GM21423 (cell line): ENCODE results near the gene MAPK4.
"Not testable (repeated sequence)": the region's sequence is repeated elsewhere in the genome, so short reads cannot be mapped to it uniquely, and the experiment has no call there.

Experiments
- ATAC-seq: cut with Tn5 transposase; IDR thresholded peaks from one replicate; pipeline ENCODE4 v1.9.1; 2021; ENCODE audit warnings: mild to moderate bottlenecking, moderate library complexity; ENCODE audit not compliant: unreplicated experiment

MAPK4 gene

DNA sequence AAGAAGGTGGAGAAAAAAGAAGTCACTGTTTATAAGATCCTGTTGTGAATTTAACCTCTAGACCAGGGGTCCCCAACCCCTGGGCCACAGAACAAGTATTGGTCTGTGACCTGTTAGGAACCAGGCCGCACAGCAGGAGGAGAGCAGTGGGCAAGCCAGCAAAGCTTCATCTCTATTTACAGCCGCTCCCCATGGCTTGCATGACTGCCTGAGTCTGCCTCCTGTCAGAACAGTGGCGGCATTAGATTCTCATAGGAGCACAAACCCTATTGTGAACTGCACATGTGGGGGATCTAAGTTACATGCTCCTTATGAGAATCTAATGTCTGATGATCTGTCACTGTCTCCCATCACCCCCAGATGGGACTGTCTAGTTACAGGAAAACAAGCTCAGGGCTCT is 13.3 kb downstream of the MAPK4 start:
- ATAC-seq: not testable (repeated sequence)

DNA sequence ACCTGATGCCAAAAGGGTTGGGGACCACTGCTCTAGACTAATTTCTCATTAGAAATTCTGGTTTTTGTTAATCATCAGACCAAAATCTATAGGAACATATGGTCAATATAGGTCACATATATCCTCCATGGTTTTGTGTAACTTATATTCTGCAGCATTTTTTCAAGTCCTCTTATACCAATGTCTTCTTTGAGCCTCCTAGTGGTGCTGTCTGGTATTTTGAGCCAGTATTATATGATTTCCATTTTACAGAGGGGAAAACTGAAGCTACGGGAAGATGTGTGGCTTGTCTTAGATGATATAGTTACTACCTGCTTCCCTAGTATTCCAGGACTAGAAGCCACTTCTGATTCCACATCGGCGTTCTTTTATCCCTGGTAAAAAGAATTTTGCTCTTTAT is 13.8 kb downstream of the MAPK4 start:
- no peak for ATAC-seq

DNA sequence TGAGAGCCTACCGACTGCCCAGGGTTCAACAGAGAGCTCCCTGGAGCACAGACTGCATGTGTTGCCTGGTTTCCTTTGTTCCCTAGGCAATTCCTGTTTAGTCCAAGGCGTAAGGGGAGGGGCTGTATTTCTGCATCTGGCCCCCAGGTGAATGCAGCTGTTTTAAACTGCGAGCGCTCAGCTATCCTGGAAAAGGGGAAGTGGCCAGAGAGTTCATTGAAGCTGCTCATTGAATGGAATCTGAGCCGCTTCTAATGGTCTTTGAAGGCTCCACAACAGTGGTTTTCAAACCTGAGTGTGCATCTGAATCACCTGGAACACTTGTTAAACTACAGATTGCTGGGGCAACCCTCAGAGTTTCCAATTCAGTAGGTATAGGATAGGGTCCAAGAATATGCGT is 18.1 kb downstream of the MAPK4 start:
- no peak for ATAC-seq

DNA sequence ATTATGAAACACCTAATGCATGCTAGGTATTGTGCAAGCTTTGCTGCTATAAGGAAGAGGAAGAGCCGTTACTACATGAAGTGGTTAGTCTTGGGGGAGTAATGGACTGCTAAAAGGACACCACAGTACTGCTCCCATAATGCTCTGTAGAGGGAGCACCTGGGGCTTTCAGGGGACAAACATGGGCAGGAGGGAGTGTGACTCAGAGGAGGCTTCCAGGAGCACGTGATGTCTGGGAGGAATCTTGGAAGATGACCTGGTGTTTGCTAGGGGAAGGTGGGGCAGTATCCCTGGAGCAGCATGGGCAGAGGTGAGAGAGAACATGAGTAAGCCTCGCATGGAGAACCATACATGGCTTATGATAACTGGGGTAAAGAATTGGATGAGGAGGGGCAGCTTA is 18.8 kb downstream of the MAPK4 start:
- no peak for ATAC-seq

DNA sequence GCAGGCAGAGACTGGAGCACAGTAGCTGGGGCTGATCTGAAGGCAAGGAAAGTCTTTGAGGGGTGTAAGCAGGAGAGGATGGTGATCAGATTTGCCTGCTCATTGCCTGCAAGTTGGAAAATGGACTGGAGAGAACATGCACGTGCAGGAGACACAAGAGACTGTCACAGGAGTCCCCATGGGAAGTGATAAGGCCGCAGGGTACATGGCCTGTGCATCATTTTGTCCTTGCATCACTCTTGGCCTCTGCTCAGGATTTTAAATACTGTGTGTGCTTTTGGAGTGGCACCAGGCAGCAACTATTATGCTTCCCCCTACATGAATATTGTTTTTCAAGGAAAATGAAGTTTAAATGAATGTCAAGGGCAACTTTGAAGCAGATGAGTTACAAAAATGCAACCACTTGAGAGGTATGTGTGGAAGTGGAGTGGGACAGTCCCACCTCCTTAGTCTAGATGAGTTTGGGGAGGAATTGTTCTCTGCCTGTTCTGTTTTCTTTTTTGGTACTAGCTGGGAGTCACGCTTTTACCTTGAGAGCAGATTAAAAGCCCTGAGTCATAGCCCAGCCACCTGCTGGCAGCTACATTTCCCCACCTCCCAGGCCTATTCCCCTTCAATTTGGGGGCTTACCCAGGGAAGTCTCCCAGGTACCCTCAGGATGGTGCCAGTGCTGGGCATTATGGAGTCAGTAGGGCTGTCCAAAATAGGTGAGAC is 19.3 kb downstream of the MAPK4 start:
- no peak for ATAC-seq

DNA sequence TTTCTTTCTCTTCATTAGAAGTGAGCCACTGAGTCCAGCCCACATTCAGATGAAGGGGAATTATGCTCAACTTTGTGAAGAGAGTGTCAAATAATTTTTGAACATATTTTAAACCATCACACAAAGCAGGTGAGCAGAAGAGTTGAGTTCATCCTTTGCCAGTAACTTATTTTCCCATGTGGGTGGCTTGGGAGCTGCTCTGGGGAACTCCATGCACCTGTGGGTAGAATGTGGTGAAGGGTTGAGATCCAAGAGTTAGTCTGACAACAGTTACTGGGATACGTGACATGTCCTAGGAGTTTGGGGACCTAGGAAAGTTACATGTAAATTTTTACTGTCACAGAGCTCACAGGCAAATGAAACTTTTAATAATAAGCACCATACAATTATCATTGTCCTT is 21.6 kb downstream of the MAPK4 start:
- ATAC-seq: no peak

DNA sequence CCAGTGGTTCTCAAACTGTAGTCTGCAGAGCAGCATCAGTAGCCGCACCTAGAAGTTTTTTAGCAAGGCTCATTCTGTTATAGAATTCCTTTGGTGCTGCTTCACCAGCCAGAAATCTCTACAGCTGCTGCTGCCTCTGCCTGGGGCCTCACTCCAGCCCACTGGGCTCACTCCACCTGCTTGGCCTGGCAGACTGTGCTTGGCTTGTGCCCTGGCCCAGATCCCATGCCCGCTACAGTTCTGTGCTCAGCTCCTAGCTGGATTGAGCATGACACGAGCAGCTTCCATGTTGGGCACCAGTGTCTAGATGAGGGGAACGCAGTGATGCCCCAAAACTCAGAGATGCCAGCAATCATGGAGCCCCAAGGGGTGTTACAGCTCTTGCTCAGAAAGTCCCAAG is 22.6 kb downstream of the MAPK4 start:
- no peak for ATAC-seq

DNA sequence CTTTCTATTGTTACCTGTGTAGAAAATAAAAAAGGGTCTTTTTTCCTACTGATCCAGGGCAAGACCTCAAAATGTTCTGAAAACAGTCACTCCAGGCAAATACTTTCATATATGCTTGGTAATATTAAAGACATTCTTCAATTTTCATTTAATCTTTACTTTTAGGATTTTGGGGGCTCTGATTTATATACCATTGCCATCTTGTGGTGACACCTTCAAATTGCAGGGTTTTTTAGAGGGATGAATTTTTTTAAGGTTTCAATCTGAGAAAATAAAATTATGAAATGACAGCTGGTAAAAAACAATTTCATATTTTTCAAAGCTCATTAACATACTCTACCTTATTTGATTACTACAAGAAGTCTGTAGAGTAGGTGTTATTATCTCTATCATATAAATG is 26.8 kb downstream of the MAPK4 start:
- no peak for ATAC-seq

DNA sequence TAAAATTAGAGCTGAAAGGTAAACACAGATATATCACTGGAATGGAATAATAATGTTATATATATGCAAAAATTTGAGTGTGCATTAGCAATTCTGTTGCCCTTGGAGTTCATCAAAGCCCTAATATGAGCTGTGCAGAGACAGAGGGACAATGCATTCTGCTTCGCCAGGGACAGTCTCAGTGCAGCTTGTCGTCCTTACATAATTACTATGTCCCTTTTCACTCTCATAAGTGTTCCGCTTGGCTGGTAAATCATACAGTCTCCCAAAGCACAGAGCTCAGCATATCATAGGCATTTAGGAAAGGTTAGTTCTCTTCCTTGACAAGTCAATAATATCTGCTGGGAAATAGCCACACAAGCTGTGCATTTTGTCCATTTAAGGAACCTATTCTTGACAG is 30.7 kb downstream of the MAPK4 start:
- ATAC-seq: no peak

DNA sequence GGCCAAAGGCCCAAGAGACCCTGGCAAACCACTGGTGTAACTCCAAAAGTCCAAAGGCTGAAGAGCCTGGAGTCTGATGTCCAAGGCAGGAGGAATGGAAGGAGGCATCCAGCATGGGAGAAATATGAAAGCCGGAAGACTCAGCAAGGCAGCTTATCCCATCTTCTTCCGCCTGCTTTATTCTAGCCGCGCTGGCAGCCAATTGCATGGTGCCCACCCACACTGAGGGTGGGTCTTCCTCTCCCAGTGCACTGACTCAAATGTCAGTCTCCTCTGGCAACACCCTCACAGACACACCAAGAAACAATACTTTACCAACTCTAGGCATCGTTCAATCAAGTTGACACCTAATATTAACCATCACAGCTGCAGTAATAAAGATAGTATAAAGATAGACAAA is 34.1 kb downstream of the MAPK4 start:
- no peak for ATAC-seq

DNA sequence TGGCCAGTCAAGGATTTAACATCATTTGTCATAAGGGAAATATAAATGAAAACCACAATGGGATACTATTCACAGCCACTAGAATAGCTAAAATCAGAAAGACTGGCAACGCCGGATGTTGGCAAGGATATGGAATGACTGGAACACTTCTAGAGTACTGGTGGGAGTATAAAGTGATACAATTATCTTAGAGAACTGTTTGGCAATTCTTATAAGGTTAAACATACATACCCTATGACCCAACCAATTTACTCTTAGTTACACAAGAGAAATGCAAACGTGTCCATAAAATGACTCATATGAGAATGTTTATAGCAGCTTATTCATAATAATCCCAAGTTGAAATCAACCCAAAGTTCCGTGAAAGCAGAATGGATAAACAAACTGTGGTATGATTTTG is 35.1 kb downstream of the MAPK4 start:
- no peak for ATAC-seq

DNA sequence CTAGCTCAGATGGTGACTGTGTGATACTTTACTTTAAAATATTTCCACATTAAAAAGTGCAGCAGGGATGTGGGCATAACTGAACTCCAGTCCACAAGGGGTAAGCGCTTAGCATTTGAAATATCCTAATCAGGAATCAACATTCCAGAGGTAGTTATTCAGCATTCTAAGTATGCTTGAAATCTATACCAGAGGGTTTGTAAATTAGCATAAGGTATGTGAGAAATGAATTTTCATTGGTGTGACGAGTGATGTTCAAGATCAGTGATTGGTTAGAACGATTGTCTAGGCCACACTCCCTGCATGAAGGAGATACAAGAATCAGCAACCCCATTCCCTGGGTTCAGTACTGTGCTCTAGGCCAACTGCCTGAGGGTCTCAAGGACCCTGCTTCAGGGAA is 42.6 kb downstream of the MAPK4 start:
- no peak for ATAC-seq

DNA sequence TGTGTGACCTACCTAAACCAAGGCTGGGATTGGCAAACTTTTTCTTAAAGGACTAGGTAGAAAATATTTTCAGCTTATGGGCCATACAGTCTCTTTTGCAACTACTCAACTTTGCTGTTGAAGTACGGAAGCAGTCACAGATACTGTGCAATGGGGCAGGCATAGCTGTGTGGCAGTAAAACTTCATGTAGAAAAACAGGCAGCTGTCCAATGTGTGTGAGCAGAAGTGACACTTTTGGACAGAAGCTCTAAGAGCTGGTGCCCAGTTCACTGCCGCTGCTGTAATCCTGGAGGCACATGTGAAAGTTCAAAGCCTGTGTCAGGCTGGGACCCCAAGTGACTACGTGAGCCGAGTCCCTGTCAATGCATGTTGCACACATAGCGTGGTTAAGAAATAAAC is 46.7 kb downstream of the MAPK4 start:
- no peak for ATAC-seq

DNA sequence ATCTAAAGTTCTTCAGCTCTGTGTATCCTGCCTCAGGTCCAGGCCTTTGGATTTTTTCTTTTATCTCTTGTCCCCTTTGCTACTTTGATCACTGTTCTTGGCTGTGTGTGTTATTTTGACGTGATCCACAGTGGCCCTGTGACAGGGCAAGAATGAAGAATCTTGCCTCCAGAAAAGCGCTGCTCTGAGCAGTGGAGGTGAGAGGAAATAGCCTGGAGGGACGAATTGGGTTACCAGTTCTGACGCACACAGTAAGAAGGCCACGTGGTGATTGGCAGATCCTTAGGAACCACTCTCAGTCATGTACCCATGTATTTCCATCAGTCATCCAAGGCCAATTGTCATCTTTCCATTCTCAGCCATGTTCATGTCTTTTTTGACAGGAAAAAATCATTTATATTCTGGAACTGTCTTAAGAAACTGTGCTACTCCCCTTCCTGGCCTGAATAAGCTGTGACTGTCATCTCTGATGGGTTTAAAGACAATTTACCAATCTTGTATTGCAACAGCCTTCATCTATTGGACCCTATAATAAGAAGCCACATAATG is 47.6 kb downstream of the MAPK4 start:
- ATAC-seq: no peak

DNA sequence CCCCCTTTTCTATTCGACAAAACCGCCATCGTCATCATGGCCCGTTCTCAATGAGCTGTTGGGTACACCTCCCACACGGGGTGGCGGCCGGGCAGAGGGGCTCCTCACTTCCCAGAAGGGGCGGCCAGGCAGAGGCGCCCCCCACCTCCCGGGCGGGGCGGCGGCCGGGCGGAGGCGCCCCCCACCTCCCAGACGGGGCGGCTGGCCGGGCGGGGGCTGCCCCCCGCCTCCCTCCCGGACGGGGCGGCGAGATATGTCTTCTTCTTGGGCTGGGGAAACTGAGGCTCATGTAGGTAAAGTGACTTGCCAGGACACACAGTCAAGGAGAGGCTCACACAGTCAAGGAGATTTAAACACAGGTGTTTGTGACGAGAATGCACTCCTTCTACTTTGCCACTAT is 49.3 kb downstream of the MAPK4 start:
- ATAC-seq: not testable (repeated sequence)

DNA sequence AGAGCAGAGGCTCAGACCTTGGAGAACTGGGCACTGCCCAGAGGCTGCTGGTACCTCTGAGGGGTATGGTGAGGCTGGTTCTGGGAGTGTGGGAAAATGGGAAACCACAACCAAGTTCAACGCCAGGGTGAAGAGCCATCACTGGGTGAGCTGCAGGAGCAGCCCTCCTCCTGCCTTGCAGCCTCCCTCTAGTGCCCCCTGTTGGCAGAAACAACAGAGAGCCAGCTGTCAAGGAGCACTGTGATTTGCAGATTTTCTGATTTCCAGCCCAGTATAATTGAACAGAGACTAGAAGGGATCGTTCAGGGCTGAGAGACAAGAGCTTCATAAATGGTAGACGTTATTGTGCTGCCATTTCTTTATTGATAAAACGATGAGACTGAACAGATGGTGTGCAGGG is 50.5 kb downstream of the MAPK4 start:
- ATAC-seq: no peak

DNA sequence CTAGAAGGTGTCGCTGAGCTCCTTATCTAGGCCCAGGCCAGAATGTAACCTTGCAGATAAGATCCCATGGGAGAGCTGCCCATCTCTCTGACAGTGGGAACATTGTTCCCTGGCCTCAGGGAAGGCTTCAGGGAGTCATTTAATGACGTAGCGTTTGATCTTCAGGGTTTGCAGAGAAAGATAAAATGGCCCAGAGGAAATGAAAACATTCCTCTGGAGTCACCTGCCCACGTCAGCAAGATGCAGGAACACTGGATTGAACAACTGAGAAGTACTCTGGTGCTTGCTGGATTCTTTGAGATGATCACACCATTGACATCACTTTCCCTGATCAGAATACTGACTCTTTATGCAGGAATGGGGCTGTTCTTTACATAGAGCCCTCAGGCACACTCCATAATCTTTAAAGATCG is 51.6 kb downstream of the MAPK4 start:
- no peak for ATAC-seq

DNA sequence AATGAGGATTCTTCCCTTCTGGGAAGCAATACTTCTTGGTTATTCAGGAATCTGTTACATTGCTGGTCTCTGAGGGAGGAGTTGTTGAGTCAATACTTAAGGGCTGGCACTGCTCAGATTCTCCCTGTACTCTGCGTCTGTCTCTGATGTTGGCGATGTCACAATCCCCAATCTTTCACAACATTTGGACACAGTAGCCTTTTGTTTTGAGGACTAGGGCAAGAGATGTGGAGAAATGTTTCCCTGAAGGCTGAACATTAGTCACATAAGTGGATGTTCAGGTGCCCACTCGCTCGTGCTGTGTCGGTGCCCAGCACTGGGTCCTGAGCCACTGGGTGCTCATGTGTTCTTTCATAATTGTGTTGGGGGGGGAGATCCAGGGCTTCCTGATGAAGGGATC is 55.0 kb downstream of the MAPK4 start:
- ATAC-seq: no peak

DNA sequence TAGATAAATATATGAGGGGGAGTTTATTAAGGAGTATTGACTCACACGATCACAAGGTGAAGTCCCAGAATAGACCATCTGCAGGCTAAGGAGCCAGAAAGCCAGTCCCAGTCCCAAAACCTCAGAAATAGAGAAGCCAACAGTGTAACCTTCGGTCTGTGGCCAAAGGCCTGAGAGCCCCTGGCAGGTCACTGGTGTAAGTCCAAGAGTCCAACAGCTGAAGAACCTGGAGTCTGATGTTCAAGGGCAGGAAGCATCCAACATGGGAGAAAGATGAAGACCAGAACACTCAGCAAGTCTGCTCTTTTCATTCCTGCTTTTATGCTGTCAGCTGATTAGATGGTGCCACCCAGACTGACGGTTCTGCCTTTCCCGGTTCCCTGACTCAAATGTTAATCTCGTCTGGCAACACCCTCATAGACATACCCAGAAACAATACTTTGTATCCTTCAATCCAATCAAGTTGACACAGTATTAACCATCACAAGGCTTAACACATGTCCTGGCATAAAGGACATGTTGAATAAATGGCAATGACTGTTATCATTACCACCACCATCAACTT is 56.7 kb downstream of the MAPK4 start:
- ATAC-seq: no peak

DNA sequence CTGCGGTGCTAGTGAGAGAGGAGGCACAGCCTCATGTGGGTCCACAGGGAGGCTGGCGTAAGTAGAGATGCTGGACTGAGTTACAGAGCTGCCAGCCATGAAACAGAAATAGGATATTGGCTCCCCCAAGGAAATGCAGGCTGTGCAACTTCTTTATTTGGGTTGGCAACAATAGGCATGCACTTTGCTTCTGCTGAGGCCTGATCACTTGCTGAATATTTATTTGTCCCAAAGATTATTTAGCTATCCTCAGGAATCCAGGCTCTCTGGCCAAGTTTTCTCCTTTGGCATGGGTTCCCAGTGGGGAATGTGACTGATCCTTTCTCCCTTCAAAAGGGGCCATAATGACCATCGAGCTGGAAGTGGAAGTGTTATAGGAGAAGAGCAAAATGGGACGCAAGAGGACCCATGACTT is 60.0 kb downstream of the MAPK4 start:
- no peak for ATAC-seq

DNA sequence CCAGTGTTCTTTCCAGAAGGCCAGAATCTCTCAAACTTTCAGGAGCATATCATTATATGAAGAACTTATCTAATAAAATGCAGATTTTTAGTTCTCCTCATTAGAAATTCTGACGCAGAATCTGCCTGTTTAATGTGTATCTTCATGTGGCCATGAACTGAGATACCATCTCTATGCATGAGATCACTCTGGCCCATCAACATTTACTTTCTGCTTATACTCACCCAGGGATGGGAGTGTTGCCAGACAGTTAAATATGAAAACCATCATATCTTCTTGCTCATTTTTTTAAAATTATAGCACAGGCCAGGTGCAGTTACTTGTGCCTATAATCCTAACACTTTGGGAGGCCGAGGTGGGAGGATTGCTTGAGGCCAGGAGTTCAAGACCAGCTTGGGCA is 60.4 kb downstream of the MAPK4 start:
- ATAC-seq: no peak

DNA sequence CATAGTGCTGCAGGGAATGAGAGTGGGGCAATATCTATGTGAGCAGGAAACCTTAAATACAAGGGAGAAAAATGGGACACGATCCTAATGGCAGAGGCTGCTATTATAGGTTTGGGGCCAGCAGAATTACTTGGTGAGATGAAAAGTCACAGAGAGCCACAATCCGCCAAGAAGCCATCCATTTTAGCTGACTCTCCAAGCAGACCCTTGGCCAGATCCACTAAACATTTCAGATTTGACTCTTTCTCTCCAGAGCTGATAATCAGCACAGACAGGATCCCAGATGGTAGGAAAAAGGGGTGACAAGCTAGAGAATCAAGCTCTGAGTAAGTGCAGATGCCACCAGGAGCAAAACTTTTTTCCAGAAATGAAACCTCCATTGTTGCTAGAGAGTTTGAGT is 61.5 kb downstream of the MAPK4 start:
- ATAC-seq: no peak

DNA sequence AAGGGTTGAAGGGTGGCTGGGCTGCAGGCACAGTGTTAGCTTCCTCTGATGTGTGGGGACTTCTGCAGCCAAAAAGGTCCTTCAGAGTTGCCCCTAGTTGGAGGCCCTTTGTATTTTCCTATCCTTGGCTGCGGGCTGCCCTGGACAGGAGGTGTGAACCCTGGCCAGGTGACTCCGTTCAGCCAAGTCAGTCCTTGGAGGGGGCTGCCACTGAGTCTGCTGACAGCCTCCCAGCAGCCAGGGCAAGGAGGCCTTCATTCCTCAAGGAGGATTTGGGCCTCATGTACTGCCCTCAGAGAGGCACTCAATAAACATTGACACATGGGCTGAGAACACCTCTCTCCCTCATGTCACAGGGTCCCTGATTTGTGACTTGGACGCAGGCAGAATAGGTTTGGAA is 62.4 kb downstream of the MAPK4 start:
- ATAC-seq: no peak
